ENCODE measurements around the gene LMOD1.

GRCh38 chr1:201912832-201913231, 33.5 kb downstream of the LMOD1 start:
- TF ChIP-seq POLR2A (IDR thresholded peaks at IDR 0.05; ENCODE audit: low read depth, low read length) (no peak), CTCF (IDR thresholded peaks at IDR 0.05; ENCODE audit: extremely low read depth in 1 of 2, insufficient read depth in 1 of 2, low read depth in 1 of 2, low read length in 2 of 2) (no peak), EZH2 (IDR thresholded peaks at IDR 0.05; ENCODE audit: borderline replicate concordance, low read depth, low read length, severe bottlenecking) (no peak), GATA2 (IDR thresholded peaks at IDR 0.05; ENCODE audit: insufficient read depth, insufficient read length, low read depth, low read length) (no peak), POLR2AphosphoS5 (IDR thresholded peaks at IDR 0.05; ENCODE audit: insufficient read depth, low read depth, low read length) (no peak)

Data from endothelial cell of umbilical vein (primary cell).